ENCODE results near the gene NDC1. TPM values are rescaled to one million over a fixed set of nuclear protein-coding genes. Genes with fewer than 3 reads are reported as not detected.

The NDC1 gene
- total RNA-seq, 3 donors from 2014 or later = 34.2 to 39.8 (median 37.6) TPM

Other genes starting within 250 kb of the NDC1 start
- gene GLIS1, start 99.1 kb downstream of the NDC1 start, total RNA-seq = not detected
- 10 to 100 TPM; 12.5 to 15.4 (median 14.7) TPM for gene YIPF1, start 51.5 kb upstream of the NDC1 start, total RNA-seq
- gene DIO1, start 55.9 kb upstream of the NDC1 start, total RNA-seq = not detected
- 10 to 100 TPM; 26.0 to 31.5 (median 28.1) TPM for gene IFT25, start 107.4 kb upstream of the NDC1 start, total RNA-seq
- gene LRRC42, start 108.1 kb upstream of the NDC1 start, total RNA-seq = 10 to 100 TPM; 22.6 to 23.1 (median 22.8) TPM
- gene LDLRAD1, start 179.9 kb upstream of the NDC1 start, total RNA-seq = not detected
- 100 to 1,000 TPM in 1 of 3 donors, 10 to 100 TPM in 2; 86.8 to 102 (median 89.9) TPM for gene TMEM59, start 214.9 kb upstream of the NDC1 start, total RNA-seq
- 1 to 10 TPM; 4.6 to 6.8 (median 5.4) TPM for gene TCEANC2, start 215.3 kb upstream of the NDC1 start, total RNA-seq

Data from activated T-cell treated with anti-CD3 and anti-CD28 coated beads, Interleukin-2, amount 50 U/mL, for 4 hours (primary cell).